Central memory CD4-positive, alpha-beta T cell (primary cell): ENCODE measurements around the gene ELMOD1.
A peak's percentile ranks its signal among the peaks of the same experiment; 100 is the strongest.

Source experiments
- DNase-seq: peaks from one replicate; pipeline ENCODE4 v3.0.0; 2022

Gene ELMOD1

DNA sequence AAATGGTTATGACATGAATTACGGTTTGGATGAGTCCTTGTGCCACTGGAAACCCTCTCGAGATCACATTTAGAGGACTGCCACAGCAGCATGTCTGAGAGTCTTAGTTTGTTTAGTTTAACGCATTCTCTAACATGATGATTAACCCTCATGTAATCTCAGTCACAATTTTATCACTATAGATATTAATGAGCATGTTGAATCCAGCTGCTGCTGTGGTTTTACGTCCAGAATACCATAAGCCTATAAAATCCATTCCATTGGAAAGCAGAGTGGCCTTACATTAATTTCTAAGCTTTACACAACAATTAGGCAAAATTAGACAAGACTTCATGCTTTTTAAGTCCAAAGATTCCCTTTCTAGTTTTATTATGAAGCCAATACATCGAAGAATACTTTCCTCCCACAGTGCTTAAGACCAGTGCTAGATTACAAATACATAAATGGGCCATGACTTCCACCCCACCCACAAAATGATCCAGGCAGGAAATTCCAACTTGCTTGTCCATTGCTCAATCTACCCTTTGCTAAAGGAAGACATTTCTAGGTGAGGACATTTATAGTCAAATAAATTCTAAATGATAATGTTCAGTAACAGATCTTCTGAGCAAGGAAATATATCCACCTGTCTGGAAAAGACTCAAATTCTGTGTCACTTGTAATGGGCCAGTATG, 3.5 kb upstream of the ELMOD1 start:
- DNase-seq: no peak

DNA sequence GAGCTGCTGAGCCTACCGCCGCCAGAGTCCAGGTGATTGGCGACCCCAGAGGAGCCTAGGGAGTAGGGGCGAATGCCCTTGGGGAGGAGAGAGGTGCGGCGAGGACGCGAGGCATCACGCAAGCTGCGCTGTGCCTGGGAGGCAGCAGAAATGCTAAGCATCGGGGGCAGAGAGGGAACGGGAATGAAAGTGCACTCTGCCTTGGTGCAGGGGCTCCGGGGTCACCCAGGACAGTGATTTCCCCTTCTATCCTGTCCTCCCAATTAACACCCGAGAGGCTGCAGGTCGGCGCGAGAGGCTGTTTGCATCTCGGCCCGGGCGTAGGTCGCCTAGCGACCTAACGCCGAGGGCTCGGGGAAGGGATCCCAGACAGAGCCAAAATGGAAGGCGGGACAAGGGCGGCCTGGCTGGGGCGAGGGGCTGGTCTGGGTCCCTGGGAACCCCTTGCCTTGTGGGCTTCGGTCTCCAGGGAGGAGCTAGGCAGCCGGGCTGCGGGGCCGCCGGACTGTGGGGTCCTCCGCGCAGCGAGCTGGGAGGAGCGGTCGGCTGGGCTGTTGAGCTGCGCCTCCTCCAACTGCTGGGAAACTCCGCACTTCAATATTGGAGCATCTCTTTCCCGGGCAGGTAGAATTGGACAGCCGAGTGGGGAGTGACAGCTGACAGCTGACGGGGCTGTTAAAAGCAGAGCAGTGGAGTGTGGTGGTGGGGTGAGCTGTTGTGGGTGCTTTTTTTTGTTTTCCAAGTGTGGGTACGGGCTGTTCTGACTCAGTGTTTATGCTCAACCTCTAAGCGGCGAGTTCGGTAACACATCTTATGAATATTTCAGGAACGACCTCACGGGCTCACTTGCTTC, 657 bp downstream of the ELMOD1 start:
- DNase-seq: peak; percentile 12

DNA sequence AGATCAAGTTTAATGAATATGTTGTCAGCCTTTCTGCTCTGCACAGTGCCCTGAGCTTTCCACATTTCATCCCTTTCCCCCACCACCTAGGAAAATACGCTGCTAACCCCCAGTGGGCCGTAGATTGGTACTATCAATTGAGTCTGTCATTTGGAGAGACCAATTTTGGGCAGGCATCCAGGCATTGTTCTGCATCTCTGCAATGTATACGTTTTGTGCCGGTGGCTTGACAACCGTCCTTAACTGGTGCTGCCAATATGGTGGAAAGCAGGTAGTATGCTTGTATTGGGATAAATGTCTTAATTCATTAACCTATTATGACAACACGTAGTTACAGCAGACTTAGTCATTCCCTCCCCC, 1.3 kb downstream of the ELMOD1 start:
- no peak for DNase-seq

DNA sequence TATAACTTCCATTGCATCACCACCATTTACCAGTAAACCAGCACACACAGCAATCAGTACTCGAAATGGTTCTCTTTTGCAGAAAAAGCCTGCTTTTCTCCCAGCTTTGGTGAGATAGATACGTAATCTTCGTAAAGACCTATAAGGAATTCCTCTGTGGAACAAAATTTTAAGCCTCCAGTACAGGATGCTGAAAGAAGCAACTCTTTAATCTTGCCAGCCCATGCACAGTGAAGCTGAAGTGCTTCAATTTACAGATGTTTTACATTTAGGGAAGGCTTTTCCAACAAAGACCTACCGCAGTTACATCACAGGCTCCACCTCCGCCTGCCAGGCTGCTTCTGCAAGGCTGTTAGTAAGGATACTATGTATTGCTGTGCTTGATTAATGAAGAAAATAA, 1.9 kb downstream of the ELMOD1 start:
- no peak for DNase-seq

DNA sequence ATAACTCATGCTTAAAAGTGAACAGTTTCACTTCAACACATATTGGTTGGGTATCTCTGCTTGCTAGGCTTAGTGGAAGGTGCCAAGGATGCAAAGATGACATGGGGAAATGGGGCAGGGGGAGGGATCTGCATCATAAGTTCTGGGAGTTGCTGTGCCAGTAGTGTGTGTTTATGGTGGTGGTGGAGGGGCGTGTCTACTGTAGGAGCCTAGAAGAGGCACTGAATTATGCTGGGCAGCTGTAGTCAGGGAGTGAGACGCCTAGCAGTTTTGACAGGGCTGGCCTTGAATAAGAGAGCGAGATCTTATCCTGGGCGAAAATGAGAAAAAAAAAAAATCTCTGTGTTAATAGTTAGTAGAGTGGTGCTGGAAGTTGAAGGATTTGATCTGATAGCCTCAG, 3.0 kb downstream of the ELMOD1 start:
- no peak for DNase-seq

DNA sequence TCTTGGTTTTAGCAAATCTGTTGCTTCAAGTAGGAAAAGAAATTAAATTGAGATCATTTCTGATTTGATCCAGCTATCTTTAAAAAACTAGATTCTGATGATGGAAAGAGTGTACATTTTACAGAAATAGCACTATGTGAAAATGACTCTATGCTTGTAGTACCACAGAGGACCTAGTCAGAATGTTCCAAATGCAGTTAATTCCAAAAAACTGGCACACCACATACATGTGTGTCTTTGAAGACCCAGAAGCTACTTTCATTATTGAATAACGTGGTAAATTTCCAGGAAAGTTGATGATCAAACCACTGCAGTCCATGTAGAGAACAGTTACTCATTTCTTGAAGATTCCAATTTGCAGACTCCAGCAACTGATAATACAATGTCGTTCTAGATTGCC, 3.8 kb downstream of the ELMOD1 start:
- no peak for DNase-seq

DNA sequence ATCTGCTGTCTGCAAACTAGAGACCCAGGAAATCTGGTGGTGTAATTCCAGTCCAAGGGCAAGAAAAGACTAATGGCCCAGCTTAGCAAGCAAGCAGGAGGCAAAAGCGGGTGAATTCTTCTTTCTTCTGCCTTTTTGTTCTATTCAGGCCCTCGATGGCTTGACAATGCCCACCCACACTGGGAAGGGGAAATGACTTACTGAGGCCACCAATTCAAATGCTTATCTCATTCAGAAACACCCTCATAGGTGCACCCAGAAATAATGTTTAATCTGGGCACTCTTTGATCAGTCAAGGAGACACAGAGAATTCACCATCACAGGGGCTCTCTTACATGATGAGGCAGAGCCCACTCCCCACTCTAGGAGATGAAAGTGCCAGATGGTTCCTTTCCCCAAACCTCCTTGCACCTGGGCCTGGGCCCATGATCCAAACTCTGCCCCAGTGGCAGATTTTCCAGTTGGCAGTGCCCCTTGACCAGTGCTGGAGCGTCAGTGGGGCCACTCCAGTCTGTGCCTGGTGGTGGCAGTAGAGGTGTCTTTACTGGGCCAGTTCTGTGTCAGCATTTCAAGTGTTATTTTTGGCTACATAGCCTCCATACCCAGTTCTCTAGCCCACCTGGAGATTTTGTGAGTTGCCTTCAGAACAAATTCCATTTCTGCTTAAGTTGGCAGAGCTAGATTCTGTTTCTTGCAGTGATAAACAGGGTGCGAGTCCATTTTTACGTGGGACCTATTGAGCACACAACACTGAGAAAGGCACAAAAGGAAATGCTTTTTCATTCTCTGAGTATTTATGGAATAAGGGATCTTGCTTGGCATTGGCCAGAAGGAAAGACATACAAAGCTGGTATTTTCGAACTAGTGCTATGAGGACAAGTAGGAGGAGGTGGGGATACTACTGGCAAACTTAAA, 7.5 kb downstream of the ELMOD1 start:
- DNase-seq: no peak

DNA sequence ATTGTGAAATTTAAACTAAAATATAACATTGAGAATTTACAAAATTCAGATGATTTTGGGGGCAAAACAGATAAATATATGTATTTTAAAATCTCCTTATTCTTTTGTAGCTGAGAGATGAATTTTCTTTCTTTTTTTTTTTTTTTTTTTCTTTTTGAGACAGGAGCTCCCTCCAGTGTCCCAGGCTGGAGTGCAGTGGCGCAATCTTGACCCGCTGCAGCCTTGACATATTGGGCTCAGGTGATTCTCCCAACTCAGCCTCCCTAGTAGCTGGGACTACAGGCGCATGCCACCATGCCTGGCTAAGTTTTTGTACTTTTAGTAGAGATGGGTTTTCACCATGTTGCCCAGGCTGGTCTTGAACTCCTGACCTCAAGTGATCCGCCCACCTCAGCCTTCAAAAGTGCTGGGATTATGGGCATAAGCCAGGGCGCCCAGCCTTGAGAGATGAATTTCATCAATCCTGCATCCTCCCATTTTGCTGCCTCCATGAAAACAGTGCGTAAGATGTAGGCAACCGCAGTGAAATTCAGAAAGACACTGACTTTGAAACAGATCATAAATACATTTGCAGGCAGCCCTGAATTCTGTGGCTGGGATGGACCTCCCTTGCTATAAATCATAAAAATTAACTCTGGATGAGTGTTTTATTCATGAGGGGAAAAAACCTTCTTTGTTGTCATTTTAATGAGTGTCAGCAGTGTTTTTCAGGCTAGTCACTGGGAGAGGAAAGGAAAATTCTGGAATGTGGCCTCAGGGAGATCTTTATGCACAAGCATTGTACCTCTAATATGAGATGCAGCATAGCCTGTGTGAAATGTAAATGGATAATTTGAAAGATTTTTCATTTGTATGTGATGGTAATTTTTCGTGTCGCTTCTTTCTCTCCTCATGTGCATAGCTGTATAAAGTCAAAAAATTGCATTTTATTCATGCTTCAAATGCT, 14.4 kb downstream of the ELMOD1 start:
- DNase-seq: no peak

DNA sequence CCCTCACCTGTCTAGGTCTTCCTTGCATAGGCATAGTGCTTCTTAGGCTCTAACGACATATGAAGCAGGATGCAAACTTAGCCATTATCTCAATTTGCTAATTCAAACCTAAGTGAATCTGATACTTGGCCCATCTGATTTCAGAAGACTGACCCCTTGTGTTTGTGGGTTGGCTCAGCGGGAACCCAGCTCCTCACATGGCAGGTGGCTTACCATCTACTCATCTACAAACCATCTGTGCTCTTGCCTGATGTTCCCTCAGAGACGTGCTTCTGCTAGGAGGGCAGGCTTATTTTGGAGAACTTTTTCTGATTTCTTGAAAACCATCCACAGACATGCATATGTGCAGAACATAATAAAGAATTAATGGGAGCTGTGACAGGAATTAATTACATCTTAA, 15.2 kb downstream of the ELMOD1 start:
- DNase-seq: no peak

DNA sequence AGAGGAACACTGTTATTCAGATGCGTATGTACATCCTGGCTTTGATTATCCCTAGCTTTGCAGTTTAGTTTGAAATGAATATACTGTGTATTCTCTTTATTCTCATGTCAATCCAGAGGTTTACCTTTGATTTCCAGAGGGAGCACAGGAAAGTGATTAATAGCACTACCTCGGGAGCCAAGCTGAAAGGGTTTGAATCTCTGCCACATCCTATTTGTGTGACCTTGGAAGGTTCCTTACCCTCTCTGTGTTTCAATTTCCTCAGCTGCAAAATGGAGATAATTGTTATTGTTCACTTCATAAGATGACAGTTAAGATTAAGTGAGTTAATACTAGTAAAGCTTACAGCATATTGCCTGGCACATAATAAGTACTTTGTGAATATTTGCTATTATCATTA, 17.9 kb downstream of the ELMOD1 start:
- no peak for DNase-seq

DNA sequence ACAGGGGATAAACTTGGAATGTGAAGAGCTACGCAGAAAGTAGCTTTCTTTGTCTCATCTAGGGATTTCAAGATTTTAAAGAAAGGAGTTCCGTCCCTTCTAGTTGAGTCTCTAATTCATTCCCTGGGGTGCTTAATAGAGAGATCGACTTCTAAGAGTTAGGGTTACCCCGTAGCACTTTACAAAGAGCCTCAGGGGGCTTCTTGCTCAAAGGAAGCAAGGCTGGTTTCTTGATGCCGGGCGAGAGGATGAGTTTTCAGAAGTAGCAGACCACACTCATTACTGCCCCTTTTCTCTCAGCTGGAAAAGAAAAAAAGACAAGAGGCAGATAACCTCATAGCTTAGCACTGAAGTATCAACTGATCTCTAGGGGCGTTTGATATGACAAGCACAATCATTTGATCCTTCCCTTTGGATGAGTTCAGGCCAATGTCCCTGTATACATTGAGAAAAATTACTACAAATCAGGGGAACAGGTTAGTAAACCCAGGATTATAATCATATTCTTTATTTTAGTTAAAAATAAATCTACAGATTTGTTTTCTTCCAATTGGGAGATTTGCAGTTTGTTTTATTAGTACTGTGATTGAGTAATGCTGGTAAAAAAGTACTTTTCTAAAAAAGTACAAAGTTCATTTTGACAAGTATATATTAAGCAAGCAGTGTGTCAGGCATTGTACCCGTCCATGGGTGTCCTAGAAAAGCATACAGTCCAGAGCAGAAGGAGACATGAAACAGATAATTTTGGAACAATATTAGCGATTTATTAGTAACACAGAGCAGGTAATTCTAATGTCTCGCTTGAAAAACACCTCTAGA, 18.7 kb downstream of the ELMOD1 start:
- DNase-seq: no peak

DNA sequence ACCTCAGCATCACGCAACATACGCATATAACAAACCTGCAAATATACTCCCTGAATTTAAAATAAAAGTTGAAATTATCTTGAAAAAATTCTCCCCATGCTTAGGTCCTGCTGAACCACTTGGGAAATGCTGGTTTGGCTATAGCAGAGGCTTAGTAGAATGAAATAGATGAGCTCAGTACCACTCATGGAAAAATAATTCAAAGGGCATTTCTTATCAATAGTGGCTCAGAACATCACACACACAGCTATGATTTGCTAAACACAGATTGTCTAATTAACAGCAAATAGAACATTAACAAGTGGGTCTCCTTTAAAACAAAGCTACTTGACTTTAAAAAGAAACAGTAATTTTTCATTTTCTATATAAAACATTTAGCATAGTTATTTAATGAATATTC, 21.5 kb downstream of the ELMOD1 start:
- no peak for DNase-seq

DNA sequence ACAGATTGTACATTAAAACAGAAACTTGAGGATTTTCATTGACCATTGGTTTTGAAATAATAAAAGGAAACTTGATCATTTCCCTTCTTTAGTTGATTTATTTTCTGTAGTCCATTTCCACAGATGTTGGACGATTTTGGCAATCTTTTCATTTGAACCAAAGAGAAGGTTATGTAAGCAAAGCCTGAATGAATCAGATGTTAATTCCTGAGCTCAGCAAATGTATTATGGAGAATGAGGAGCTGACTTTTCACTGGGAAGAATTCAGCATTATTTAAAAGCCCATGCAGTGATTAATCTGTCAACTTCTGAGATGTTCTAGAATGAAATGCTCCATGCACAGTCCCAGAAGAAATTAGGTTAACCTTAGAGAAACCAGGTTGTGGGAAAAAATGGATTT, 29.0 kb downstream of the ELMOD1 start:
- no peak for DNase-seq

DNA sequence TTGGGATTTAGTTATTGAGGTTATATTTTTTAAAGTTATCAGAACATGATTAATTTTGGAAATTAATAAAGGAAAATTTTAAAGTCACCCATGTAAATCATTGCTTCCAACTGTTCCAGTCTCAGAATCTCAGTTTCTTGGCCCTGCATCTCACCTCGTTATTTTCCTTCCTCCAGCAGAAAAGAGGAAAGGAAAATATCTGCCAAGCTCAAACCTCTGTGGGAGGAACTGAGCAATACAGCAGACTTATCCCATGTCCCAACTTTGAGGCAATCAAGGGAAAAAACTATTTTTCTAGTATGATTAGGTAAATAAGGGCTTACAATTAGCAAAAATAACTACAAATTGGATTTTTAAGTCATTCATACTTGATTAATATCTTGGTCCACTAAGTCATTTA, 30.1 kb downstream of the ELMOD1 start:
- no peak for DNase-seq

DNA sequence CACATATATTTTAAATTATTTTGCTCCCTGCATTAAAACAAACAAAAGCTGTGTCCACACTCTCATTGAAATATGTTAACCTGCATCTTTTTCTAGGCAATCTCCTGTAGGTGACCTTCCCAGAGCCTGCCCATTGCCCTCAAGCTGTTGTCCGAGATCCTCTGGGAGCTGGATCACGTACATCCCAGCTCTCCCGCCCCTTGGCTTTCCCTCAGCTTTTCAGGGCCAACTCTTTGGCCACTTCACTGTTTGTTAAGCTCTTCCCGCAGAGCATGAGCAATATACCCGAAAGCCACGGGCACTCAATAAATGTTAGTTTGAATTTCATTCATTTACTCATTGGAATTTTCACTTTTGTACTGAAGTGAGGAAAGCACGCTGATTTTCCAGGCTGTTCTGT, 32.2 kb downstream of the ELMOD1 start:
- DNase-seq: no peak

DNA sequence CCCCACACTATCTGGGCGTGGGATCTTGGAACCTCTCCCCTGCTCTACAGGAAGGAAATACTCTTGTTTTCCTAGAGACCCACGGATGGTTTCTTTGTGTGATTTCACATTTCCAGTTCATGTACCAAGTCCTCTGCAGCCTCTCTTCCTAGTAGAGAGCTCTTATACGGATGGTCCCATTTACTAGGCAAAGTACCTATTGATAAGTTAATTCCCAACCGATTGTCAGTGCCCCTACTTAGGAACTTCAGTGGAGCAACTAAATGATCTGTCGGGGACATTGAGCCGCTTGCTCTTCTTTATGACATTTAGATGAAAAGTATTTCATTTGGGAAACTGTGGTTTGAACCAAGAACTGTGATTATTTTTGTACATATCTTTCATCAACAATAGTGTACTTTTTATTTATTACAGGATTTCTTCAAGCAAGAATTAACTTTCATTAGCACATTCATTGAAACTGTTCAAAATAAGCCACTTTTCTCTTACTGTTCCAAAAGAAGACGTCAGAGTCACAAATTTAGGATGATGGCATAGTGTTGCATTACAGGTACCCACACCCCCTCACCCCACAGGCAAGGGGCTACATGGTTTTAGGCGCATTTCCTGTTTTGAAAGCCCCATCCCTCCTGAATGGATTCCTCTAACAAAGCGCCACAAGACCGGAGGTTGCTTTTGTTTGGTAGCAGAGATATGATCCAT, 34.2 kb downstream of the ELMOD1 start:
- no peak for DNase-seq

DNA sequence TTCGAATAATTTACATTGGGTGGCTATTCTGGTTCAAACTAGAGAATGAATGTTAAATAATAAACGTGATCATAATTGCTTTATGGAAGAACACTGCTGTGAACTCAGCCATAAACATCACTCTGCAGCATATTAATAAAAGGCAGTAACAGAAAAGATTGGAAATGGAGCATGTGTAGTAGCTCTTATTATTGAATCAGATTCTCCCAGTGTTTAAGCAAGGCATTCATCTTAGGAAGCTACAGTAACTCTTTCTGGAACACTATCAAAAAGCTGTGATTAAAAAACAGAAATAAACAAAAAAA, 34.7 kb downstream of the ELMOD1 start:
- DNase-seq: no peak

DNA sequence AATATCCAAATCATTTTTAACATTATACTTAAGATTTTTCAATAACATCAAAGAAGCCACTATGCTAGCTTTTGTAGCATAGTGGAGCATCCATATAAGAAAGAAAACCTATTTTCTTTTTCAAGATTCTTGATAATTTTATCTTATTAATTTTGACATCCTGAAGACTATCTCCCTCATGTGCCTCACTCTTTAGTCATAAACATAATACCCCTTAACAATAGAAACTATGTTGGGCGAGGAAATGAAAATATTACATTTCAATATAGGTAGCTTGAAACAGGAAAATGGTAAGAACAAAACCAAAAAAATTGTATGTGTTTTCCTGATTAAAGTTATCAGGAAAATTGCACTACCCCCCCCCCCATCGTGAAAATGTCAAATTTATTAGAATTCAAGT, 40.1 kb downstream of the ELMOD1 start:
- no peak for DNase-seq

DNA sequence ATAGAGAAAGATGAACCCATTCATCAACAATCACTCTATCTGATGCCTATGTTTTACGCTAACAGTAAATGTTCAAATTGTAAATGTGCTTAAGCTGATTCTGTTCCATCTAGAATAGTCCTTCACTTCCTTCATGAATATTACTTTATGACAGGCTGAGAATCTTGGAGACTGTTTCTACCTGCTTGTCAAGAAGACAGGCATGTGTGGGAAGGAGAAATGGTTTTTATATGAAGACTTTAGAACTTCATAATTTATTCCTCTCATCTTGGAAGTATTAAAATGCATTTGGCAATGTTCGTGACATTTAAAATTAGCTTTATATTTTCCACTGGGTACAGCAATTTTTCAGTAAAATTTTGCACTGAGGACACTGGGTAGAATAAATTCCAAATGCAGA, 41.0 kb downstream of the ELMOD1 start:
- no peak for DNase-seq

DNA sequence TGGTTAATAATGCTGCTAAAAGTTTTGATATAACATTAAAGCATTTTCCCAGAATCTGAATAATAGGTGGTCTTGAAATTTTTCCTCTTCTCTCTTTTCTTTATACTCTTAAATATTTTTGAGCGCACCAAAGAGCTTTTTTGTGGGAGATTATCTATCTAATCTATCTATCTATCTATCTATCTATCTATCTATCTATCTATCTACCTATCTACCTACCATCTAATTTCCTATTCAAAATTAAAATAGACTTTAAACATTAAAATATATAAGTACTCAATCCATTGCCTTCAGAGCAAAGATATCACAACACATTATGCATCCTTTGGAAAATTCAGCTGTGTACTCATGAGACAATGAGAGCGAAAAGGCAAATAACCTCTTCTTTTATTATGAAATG, 55.8 kb downstream of the ELMOD1 start:
- no peak for DNase-seq

DNA sequence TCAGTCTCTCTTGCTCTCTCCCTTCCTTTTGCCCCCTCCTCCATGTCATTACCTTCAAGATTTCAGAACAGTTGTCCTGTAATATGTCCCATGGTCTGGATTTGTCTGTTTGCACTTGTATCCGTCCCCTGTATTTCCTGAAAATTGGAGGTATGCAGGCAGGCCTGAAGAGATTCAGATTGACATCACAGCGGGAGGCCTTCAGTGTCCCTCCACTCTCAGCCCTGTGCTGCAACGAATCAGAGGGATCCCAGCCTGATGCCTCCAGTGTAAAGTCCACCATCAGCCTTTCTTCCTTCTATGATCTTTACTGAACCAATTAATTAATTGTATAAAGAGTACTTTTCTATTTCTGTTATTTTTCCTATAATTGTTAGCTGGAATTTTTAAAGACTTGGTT, 57.3 kb downstream of the ELMOD1 start:
- no peak for DNase-seq
